Stimulated activated CD4-positive, alpha-beta T cell treated with anti-CD3 and anti-CD28 coated beads, TNF-alpha, amount 100 ng/mL, for 24 hours (primary cell): ENCODE measurements around the gene WDR53.
"Not testable (repeated sequence)": the region's sequence is repeated elsewhere in the genome, so short reads cannot be mapped to it uniquely, and the experiment has no call there.

Experiments used
- DNase-seq, 3 experiments: peaks; one replicate each; pipeline ENCODE4 v3.0.0-alpha.2; 2020; ENCODE audit warnings: low read depth in 3 of 3

Gene WDR53

DNA sequence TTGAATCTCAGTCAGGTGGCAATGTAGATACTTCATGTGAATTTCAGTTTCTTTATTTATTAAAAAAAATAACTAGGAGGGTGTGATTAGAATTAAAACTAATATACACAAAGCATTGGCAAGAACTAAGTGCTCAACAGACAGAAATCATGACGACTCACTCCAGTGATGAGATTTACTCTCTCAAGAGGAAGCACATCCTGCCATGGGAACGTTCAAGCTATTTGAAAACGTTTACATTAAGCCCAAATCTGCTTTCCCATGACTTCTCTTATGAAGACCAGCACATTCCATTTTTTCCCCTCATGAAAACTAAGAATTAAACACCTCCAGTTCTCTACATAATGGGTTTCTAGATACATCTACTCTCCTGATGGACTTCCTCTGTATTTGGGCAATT is 8.5 kb downstream of the WDR53 start:
- DNase-seq: no peak

GRCh38 chr3:196558476-196558875 is 9.9 kb downstream of the WDR53 start:
- DNase-seq: no peak

DNA sequence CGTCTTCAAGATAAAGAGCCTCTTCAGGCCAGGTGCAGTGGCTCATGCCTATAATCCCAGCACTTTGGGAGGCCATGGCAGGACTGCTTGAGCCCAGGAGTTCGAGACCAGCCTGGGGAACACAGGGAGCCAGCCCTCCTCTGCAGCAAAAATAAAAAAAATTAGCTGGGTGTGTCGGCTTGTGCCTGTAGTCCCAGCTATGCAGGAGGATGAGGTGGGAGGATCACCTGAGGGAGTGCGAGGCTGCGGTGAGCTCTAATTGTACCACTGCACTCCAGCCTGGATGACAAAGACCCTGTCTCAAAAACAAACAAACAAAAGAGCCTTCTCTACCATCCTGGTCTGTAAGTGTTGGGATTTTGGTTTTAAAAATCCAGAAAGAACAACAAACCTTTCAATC is 11.1 kb downstream of the WDR53 start:
- DNase-seq: no peak

GRCh38 chr3:196555295-196555694 is 13.1 kb downstream of the WDR53 start:
- DNase-seq: no peak

- no peak for DNase-seq
Measured at GRCh38 chr3:196554205-196554604, 14.1 kb downstream of the WDR53 start.

- DNase-seq: no peak
Measured at GRCh38 chr3:196553551-196553950, 14.8 kb downstream of the WDR53 start.

DNA sequence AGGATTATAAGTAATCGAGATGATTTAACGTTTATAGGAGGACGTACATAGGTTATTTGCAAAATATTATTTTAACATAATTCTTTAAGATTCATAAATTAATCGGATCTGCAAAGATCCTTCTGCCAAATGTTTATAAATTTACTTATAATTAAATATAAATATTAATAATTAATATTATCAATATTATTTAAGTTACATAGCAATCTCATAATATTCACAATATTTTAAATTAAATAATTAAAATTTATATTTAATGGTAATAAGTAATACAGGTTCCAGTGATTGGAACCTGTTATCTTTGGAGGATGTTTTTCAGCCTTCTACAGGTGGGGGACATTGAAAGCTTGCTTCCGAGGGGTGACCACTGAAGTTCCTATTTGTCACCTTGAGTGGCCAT is 16.1 kb downstream of the WDR53 start:
- DNase-seq: no peak

GRCh38 chr3:196550172-196550571 is 18.2 kb downstream of the WDR53 start:
- DNase-seq: not testable (repeated sequence)

- DNase-seq: not testable (repeated sequence)
Measured at GRCh38 chr3:196549312-196549711, 19.0 kb downstream of the WDR53 start.

- DNase-seq: no peak
Measured at GRCh38 chr3:196547067-196547466, 21.3 kb downstream of the WDR53 start.

- no peak for DNase-seq
Measured at GRCh38 chr3:196546537-196546936, 21.8 kb downstream of the WDR53 start.

- DNase-seq: no peak
Measured at GRCh38 chr3:196544491-196544992, 23.8 kb downstream of the WDR53 start.

DNA sequence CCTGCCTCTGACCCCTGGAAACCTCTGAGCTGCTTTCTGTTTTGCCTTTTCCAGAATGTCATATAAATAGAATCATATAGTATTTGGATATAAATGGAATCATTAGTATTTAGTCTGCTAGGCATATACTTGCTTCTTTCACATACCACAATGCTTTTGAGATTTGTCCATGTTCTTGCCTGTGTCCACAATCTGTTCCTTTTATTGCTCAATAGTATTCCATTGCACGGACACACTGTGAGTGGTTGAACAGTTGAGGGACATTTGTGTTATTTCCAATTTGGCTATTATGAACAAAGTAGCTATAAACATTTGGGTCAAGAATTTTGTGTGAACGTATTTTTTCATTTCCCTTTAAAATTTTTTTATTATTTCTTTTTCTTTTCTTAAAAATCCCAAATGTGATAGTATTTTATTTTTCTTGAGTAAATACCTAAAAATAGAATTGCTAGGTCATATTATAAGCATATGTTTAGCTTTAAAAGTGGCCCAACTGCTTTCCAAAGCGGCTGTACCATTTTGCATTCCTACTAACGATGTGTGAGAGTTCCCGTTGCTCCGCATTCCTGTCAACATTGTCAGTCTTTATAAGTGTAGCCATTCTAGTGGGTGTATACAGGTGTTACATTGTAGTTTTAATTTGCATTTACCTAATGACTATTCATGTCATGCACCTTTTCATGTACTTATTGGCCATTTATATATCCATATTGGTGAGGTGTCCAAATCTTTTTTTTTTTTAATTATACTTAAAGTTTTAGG is 26.5 kb downstream of the WDR53 start:
- no peak for DNase-seq

- DNase-seq: peak; percentile 41 to 59 (median 47)
Measured at GRCh38 chr3:196537319-196537984, 30.9 kb downstream of the WDR53 start.

- DNase-seq: no peak
Measured at GRCh38 chr3:196533260-196533681, 35.1 kb downstream of the WDR53 start.

DNA sequence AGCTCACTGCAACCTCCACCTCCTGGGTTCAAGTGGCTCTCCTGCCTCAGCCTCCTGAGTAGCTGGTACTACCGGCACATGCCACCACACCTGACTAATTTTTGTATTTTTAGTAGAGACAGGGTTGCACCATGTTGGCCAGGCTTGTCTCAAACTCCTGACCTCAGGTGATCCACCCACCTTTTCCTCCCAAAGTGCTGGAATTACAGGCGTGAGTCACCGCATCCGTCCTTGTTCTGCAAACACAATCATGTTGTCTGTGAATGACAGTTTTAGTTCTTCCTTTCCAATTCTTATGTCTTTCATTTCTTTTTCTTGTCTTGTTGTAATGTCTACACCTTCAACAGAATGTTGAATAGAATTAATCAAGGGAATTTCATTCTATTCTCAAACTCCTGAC is 36.9 kb downstream of the WDR53 start:
- DNase-seq: no peak

GRCh38 chr3:196528639-196529233 is 39.6 kb downstream of the WDR53 start:
- peak; percentile 65 to 86 (median 76) for DNase-seq

DNA sequence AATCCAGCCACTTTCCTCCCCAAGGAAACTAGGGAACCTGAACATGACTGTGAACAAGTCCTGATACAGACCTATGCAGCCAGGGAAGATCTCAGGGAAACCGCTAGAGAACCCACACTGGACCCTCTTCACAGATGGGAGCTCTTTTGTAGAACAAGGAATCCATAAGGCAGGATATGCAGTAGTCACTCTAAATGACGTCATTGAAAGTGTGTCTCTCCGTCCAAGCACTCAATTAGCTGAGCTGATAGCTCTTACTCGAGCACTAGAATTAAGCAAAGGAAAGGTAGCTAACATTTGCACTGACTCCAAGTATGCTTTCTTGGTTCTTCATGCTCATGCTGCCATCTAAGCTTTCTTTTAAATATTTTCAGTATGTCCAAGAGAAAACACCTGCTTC is 43.2 kb downstream of the WDR53 start:
- no peak for DNase-seq

- no peak for DNase-seq
Measured at GRCh38 chr3:196524527-196524926, 43.8 kb downstream of the WDR53 start.

- DNase-seq: no peak
Measured at GRCh38 chr3:196523841-196524240, 44.5 kb downstream of the WDR53 start.

DNA sequence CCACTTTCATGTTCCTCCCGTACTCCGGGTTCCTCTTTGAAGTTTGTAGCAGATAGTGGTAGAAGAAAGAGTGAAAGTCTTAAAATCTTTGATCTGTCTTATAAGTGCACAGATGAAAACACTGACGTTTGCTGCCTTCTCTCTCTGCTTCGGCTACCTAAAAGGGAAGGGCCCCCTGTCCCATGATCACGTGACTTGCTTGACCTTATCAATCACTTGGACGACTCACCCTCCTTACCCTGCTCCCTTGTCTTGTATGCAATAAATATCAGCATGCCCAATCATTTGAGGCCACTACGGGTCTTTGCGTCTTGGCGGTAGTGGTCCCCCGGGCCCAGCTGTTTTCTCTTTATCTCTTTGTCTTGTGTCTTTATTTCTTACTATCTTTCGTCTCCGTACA is 47.1 kb downstream of the WDR53 start:
- DNase-seq: not testable (repeated sequence)

DNA sequence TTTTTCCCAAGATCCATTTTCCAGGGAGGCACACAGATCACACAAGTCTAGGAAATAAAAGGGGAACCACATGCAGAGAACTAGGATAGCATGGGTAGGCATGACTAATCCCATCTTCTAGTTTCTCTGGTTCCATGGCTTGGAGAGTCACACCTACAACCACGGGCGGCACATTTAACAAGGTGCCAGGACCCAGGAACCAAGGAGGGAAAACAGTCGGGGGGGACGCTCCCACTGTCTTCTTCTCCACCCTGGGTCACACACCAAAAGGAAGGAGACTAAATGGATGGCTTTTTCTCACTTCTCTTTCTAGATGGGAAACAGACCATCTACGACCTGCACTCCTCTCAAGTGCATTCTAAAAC is 48.7 kb downstream of the WDR53 start:
- peak in 1 of 3 experiments; percentile 29 for DNase-seq
